NCI-H2227 (cell line): Measurements from ENCODE around the gene ACSM6.
"Not testable (repeated sequence)": the region's sequence is repeated elsewhere in the genome, so short reads cannot be mapped to it uniquely, and the experiment has no call there.

Experiments used
- DNase-seq: peaks from one replicate; lab custom pipeline; 2025; ENCODE audit not compliant: unreplicated experiment; lab: John Stamatoyannopoulos, UW

Gene ACSM6

GRCh38 chr10:95214369-95214768 is 20.3 kb downstream of the ACSM6 start:
- DNase-seq = no peak

DNA sequence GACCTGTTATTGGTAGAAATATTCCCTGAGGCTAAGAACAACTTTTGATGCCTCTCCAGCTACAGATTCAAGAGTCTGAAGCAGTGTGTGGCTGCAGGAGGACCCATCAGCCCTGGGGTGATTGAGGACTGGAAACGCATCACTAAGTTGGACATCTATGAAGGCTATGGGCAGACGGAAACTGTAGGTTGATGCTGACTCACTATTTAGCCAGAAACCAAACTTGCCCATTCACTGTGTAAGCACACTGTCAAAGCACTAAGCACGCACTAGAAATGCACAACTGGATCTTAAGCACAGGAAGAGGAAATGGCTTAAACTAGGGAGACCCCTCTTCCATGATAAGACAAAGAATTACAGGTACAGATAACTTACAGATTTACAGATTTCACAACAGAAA is 20.8 kb downstream of the ACSM6 start:
- no peak for DNase-seq

DNA sequence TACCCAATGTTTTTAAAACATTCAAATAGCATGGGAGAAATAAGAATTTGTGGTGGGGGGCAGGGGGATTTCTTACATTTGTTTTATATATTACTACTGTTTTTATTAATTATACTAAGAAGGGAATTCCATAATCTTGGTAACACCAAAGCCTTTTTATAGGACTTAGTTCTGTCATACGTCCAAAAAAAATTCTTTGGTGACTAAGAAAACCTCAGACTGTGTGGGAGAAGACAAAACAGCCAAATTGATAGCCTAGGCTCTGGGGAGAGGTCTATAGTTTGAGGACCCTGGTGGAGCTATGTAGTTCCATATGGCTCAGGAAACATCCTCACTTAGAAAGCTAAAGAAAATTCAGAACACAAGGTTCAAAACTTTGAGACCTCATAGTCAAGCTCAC is 23.4 kb downstream of the ACSM6 start:
- DNase-seq = no peak

DNA sequence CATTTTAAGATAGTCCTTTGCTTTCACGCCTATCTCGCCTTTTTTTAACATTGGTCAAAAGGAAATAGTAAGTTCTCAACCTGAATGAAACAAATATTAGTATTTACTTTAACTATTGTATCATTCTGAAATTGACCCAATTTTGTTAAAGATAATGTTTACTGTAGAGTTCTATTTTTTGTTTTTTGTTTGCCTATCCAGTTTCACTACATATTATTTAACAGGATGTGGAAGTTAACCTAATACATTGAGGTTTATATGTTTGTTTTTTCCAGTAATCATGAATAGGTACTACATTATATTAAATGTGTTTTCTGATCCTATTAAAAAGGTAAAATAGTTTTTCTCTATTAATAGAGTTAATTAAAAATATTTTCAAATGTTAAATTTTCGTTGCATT is 26.5 kb downstream of the ACSM6 start:
- no peak for DNase-seq

DNA sequence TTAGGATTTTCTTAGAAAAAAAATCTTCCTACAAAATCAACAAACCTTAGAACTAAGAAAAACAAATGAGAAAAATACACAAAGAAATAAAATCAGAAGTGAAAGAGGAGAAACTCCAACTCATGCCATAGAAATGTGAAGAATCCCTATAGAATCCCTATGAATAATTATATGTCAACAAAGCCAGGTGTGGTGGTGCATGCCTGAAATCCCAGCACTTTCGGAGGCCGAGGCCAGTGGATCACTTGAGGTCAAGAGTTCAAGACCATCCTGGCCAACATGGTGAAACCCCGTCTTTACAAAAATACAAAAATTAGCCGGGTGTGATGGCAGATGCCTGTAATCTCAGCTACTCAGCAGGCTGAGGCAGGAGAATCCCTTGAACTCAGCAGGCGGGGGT is 27.1 kb downstream of the ACSM6 start:
- no peak for DNase-seq

DNA sequence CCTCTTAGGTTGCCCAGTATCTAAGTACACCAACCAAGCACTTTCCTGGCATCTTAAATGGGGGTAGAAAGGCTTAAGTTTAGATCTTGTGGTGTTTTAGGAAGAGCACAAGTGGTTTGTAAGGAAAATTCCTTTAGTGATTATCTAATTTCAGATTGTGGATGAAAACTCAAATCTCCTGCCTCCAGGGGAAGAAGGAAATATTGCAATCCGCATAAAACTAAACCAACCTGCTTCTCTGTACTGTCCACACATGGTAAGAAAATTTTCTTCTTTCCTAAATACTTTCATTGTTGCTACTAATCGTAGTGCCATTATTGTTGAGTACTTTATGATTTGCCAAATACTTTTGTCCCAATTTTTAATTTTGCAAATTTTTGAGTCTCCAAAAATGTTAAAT is 31.1 kb downstream of the ACSM6 start:
- DNase-seq = no peak

DNA sequence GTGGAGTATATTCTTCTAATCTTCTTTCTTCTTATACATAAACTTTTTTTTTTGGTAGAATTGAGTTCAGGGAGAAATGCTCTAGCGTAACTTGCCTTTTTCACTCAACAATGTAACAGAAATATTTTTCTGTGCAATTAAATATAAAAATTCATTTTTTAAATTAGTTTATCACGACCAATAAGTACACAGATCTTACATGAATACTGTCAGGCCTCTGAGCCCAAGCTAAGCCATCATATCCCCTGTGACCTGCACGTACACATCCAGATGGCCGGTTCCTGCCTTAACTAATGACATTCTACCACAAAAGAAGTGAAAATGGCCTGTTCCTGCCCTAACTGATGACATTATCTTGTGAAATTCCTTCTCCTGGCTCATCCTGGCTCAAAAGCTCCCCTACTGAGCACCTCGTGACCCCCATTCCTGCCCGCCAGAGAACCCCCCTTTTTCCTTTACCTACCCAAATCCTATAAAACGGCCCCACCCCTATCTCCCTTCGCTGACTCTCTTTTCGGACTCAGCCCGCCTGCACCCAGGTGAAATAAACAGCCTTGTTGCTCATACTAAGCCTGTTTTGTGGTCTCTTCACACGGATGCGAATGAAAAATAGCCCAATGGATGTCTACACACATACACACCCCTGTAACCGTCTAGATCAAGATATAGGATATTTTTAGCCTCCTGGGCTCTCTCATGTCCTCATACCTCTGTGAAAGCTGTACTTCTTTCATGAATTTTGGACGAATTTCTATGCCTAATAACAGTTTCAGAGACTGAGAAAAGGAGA is 35.1 kb downstream of the ACSM6 start:
- DNase-seq = not testable (repeated sequence)

DNA sequence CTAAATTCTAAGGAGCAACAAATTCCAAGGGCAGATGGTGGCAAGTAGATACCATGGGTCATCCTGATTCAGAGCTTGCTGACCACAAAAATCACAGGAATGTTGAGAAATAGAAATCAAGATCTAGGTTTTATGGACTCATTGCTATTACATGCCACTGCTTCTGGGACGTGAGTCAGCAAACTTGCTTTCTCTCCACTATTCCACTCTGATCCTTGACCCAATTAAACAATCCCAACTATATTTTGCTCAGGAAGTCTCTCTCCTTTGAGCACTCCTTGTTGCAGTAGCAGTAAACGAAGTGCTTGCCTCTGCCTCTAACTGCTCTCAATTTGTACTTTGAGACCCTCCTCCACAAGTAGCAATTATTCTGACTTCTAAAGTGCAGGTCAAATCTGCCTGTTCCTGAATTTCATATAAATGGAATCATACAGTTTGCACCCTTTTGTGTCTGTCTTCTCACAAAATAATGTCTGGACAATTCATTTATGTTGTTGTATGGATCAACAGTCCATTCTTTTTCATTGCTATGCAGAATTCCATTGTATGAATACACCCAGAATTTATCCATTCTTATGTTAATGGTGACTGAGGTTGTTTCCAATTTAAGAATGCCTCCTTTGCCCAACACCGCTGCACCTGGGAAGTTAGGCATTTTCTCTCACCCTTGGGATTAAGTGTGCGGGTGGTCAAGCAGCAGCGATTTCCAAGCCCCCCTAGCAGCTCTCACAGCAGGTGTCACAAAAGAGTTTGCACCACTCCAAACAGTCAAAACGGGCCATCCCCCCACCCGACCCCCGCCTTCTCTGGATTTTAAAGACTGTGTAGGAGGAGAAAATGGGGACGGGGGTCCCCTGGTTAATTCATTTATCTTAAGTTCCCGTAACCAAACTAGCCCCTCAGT is 35.9 kb downstream of the ACSM6 start:
- no peak for DNase-seq

- not testable (repeated sequence) for DNase-seq
Measured at GRCh38 chr10:95230677-95231586, 36.9 kb downstream of the ACSM6 start.

DNA sequence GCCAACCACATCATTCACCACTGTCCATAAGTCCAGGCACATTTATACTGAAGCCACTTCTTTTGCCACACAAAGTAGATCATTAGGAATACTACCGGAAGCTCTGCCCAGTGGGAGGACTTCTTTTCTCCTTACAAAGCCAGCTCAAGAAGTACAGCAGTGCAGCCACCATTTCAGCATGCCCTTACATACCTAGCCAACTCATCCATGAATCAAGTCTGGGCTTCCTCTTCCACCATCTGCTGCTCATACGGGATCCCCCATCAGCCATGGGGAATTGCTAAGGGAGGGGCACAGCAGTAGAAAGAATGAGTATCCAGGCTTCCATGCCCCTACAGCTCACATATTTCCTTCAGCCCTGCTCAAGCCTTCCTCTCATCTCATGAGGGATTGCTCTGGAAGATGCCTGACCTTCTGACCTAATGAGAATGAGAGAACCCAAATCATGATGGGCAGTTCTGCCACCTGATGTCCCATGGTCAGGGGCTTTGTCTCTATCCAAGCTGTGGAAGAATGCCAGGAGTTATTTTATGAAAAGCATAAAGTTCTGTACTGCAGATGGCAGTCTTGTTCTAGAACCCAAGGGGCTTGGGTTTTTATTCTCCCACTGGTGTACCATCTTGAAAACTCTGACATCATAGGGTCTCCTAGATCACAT is 39.5 kb downstream of the ACSM6 start:
- DNase-seq = no peak

- no peak for DNase-seq
Measured at GRCh38 chr10:95234951-95235350, 40.9 kb downstream of the ACSM6 start.

DNA sequence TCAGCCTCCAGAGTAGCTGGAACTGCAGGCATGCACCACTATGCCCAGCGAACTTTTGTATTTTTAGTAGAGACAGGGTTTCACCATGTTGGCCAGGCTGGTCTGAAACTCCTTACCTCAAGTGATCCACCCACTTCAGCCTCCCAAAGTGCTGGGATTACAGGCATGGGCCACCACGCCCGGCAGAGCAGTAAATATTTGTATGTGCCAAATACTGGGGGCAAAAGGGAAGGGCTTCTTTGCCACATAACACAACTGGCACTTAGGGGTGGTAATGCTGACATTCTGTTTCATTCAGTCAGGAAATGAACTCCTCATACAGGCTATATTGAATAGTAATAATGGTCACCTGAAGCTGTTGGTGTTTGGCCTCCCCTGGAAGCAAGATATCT is 41.6 kb downstream of the ACSM6 start:
- no peak for DNase-seq

DNA sequence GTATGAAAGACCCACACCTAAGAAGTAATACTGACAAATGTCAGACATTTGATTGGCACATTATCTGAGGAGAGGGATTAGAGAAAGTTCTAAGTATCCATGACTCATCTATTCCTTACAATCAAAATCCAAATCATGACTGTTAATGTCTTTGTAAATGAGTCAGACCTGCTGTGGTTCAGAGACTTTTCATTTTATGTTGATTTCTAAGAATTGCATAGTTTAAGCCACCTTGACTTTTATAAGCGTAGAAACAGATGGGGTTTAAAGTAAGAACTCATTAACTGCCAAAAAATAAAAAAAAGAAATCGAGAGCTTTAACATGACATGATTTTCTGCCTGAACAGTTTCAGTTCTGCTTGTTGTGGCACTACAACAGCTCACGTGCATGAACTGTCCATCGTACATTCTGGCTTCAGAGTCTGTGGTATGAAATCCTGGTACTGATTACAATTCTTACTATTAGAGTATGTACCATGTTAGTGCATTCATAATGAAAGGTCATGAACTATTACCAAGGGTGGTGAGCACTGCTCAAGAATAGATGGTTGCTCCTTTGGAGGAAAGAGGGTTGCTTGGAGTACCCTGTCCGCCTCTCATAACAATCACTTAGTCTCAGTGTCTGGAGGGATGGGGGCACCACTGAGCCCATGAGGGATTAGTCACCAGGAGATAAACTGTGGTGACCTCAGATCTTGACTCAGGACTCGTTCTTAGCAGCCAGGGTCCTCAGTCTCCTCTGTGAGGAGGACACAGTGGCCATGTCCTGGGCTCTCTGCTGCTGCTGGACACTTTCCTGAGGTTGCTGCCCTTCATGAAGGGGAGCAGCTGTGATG is 42.2 kb downstream of the ACSM6 start:
- DNase-seq = no peak

DNA sequence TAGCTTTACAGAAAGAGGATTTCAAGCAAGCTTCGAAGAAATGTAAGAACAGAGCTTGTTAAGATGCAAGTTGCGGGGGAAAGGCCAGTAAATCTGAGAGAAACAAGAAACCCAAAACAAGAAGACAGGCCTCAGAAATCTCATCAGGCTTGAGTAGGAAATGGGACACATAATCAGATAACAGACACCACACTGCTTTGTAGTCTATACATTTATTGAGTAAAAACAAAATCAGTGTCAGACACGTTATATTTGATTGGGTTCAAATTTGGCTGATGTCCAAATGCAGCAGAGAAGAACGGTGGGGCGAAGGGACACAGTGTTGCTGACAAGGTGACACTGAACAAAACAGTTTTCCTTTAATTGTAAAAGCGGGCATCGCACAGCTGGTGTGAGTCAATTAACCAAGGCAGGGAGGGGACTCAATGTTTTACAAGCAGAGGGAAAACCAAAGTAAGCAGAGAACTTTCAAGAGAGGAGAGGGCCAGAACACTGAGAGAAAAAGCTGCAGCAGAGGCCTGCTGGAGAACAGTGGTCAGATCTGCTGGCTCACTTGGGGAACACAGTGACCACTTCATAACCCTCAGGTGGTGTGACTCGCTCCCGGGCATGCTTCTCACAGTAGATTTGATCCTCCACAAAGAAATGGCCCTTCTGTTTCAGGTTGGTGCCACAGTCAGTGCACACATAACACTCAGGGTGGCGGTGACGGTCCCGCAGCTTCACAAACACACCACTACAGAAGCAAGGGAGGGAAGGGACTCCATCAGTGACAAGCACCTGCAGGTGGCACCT is 43.5 kb downstream of the ACSM6 start:
- DNase-seq = no peak

DNA sequence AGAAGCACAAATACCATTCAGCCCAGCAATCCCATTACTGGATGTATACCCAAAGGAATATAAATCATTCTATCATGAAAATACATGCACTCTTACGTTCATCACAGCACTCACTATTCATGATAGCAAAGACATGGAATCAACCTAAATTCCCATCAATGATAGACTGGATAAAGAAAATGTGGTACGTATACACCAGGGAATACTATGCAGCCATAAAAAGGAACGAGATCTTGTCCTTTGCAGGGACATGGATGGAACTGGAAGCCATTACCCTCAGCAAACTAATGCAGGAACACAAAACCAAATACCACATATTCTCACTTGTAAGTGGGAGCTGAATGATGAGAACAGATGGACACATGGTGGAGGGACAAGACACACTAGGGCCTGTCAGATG is 46.1 kb downstream of the ACSM6 start:
- not testable (repeated sequence) for DNase-seq

- no peak for DNase-seq
Measured at GRCh38 chr10:95240811-95241210, 46.8 kb downstream of the ACSM6 start.

DNA sequence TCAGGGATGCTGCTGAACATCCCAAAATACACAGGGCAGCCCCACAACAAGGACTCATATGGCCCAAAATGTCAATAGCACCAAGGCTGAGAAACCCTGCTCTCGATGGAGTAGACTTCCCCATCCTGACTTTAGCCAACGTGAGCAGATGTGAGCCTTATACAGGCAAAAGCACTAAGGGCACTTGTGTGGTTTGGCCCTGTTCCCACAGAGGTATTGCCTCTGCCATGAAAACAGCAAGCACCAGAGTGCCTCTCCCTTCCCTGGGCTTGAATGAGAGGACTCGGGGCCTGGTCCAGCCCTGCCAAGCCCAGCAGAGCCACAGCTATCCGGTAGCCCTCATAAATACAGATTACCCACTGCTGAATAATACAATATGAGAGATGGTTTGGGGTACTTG is 47.5 kb downstream of the ACSM6 start:
- no peak for DNase-seq

- peak; percentile 25 for DNase-seq
Measured at GRCh38 chr10:95242581-95243317, 48.7 kb downstream of the ACSM6 start.

GRCh38 chr10:95243318-95243617 is 49.2 kb downstream of the ACSM6 start:
- DNase-seq = no peak
